GM18517 (cell line): ENCODE data around the gene LRRC55.

ENCODE experiments used
- ATAC-seq: cut with Tn5 transposase; IDR thresholded peaks from one replicate; pipeline ENCODE4 v1.9.1; 2021; ENCODE audit warnings: mild to moderate bottlenecking, moderate library complexity; ENCODE audit not compliant: unreplicated experiment

LRRC55 gene

DNA sequence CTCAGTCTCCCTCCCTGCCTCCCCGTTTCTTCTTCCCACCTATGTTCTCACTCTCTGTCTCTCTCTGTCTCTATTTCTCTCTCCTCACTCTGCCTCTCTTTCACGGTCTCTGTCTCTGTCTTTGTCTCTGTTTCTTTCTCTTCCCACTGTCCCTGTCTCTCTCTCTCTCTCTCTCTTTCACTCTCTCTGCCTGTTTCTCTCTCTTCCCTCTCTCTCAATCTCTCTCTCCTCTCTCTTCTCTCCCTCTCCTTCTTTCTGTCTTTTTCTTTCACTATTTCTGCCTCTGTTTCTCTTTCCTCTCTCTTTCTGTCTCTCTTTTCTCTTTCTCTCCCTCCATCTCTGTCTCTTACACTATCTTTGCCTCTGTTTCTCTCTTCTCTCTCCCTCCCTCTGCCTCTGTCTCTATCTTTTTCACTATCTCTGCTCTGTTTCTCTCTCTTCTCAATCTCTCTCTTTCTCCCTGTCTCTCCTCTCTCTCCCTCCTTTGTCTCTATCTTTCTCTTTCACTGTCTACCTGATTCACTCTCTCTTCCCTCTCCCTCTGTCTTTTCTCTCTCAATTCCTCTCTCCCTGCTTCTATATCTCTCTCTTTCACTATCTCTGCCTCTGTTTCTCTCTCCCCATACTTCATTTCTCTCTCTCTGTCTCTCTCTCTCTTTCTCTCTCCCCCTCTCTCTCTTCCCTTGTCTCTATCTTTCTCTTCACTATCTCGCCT, 49.9 kb downstream of the LRRC55 start:
- ATAC-seq = no peak

DNA sequence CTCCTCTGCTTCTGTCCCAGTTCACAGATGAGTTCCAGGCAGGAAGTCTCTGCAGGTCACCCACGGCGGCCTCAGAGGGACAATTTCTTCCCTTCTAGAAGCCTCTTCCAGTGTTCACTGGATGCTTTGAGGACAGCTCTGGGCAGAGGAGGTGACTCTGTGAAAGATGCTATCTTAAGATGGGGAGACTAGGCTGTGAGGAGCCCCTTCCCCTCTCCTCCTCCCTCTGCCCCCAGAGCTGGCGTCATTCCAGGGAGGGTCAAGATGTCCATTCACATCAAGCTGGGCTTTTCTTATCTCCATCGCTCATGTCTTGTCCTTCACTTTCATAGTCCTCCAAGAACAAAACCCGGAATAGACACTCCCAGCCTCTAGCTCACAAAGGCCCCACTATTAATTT, 51.9 kb downstream of the LRRC55 start:
- ATAC-seq = no peak

DNA sequence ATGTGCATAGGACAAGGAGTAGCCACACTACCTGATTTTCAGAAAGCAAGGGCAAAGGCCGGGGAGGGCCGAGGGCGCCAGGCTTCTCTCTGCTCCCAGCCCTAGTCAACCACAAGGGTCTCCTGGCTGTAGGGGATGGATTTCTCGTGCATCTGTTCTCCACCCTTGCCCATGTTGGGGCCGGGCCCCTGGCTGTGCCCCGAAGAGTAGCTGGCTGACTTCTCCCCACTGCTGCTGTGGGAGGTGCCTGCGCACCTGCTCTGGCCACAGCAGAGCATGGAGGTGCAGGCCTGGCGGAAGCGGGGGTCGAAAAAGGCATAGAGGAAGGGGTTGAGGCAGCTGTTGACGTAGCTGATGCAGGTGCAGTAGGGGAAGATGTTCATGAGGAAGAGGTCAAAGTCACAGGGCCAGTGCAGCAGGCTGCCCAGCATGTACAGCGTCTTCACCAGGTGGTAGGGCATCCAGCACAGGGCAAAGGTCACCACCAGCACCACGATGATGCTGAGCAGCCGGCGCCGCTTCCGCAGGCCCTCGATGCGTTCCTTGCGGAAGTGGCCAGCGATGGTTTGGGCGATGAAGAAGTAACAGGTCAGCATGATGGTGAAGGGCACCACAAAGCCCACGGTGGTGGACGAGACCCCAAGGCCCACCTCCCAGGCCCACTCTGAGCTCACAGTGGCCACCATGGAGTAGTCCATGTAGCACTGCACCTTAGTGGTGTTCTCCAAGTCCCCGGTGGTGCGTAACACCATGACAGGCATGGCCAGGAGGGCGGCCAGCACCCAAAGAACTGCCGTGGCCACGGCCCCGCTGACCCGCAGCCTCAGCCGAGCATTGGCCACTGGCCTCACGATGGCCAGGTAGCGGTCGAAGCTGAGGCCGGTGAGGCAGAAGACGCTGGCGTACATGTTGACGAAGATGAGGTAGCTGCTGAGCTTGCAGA, 54.3 kb downstream of the LRRC55 start:
- ATAC-seq = no peak

GRCh38 chr11:57237204-57237681, 55.5 kb downstream of the LRRC55 start, which contains the start of gene APLNR:
TSS of gene APLNR (minus strand) at chr11:57237250. CDS start at chr11:57237004, 246 bp downstream.
- no peak for ATAC-seq

DNA sequence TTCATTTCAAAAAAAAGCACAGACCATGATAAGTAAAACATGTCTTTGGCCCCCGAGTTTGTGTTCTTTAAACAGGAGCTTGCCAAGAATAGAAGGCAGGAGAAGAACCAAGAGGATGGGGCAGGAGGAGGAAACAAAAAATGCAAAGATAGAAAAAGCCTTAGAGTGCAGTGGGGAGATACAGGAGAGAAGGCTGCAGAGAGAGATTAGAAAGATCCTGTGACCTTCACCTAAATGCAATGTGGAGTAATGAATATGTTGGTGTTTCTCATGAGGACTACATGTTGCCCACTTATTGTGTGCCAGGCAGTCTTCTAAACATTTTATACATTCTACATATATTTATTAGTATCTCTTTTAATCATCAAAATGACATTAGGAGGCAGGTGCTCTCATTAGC, 57.6 kb downstream of the LRRC55 start:
- ATAC-seq = no peak

- ATAC-seq = no peak
These were observed 58.3 kb downstream of the LRRC55 start for GRCh38 chr11:57240007-57240406.

DNA sequence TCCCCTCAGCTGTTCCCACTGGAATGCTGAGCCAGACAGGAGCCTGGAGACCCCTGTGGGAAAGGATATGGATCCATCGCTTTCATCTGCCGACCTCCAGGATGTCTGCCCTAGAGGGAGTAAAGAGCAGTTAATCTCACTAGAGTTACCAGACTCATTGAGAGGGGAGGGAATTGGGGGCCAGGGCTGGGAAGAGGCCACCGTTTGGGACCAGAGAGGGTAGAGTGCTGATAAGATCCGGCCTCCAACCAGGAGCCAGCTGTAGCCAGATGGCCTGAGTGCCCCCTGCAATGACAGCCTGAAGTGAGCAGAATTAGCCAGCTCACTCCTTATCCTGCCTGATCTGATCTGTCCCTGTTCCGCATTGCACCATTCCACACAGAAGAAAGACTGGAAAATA, 59.0 kb downstream of the LRRC55 start:
- no peak for ATAC-seq
